ENCODE results near the gene TMEM161A.

- TF ChIP-seq CTCF (IDR thresholded peaks at IDR 0.05) (no peak), POLR2AphosphoS5 (IDR thresholded peaks at IDR 0.05) (no peak), POLR2A (IDR thresholded peaks at IDR 0.05) (no peak)
These were observed 38.7 kb upstream of the TMEM161A start for GRCh38 chr19:19176950-19177349.

Data from sigmoid colon (tissue), 4 donors.